Left lung (tissue), 10 donors: ENCODE data around the gene DEGS1. TPM values are rescaled to one million over a fixed set of nuclear protein-coding genes. Genes with fewer than 3 reads are reported as not detected.

Experiments used
- ATAC-seq: fragments of 200-7000 bp; cut with Tn5 transposase; one replicate; pipeline ENCODE4 v1.9.1; 2020; ENCODE audit warnings: moderate library complexity
- DNase-seq, 4 donors: peaks; one replicate each; pipeline ENCODE4 v3.0.0-alpha.2; 2013 to 2020
- H3K27ac ChIP-seq, 2 donors: fragments of 200-600 bp; sonication (generic) in 1 of 2; one replicate each; pipeline versions ENCODE4 v1.5.0 to v1.8.0; 2020 to 2021
- H3K27me3 ChIP-seq, 2 donors: fragments of 200-600 bp; sonication (generic) in 1 of 2; one replicate each; pipeline versions ENCODE4 v1.5.0 to v1.8.0; 2020 to 2021
- H3K36me3 ChIP-seq, 2 donors: fragments of 200-600 bp; sonication (generic) in 1 of 2; one replicate each; pipeline versions ENCODE4 v1.5.0 to v1.8.0; 2020 to 2021
- H3K4me1 ChIP-seq, 2 donors: fragments of 200-600 bp; one replicate each; pipeline ENCODE4 v1.8.0; 2021
- H3K4me3 ChIP-seq, 2 donors: fragments of 200-600 bp; sonication (generic) in 1 of 2; one replicate each; pipeline versions ENCODE4 v1.5.0 to v1.8.0; 2020 to 2021; ENCODE audit warnings: mild to moderate bottlenecking in 1 of 2
- H3K9me3 ChIP-seq, 2 donors: fragments of 200-600 bp; sonication (generic) in 1 of 2; one replicate each; pipeline versions ENCODE4 v1.5.0 to v1.8.0; 2020 to 2021
- intact Hi-C, 2 donors: fragments of 100-400 bp; cut with DNase I; formaldehyde crosslinking; loops; one replicate each; pipeline versions ENCODE4 v1.11.2 to v1.14.2; 2022
- polyA plus RNA-seq, 6 donors: library from polyadenylated mRNA; unstranded; fragments of 120-200 nt; gene quantifications; one replicate each; pipeline ENCODE4 v1.2.1, GENCODE V29; 2013; ENCODE audit not compliant: insufficient read length in 6 of 6
- total RNA-seq, 2 donors: library from RNA; stranded (reverse); fragmentation: NEBNext Ultra II Directional; extraction: Animal tissue kit (Norgen Biotek cat#: 25700); gene quantifications; one replicate each; pipeline ENCODE4 v1.2.1, GENCODE V29; 2021
- TF ChIP-seq, protein P1 (sequence below), 2 donors: fragments of 200-600 bp; sonication (generic) in 1 of 2; IDR thresholded peaks; one replicate each; pipeline versions ENCODE4 v1.5.0 to v1.8.0; 2021; ENCODE audit warnings: antibody characterized with exemption in 2 of 2
- donor health status: DM: no; HTN: yes; CAD: no.
- donor health status: DM: no; HTN: no; CAD: no.

DEGS1 gene
- total and polyA plus RNA-seq, 8 donors = 51.2 to 92.2 (median 60.8) TPM

DNA sequence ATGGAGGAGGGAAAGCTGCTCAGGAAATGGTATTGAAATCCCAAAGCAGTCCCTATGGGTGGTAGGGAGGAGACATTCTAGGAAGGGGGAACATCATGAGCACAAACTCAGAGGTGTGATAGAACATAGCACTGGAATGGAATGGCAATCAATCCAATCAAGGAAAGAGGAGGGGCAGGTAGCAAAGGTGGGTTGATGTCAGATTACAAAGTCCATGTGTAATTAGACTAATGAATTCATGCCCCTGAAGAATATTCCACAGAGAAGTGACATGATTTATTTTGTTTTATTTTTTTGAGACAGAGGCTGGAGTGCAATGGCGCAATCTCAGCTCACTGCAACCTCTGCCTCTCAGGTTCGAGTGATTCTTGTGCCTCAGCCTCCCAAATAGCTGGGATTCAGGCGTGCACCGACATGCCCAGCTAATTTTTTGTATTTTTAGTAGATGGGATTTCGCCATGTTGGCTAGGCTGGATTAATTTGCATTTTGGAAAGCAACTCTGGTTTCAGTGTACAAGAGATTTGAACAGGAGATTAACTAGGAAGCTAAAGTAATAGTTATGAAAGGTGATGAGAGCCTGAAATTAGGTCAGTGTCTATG lies 36.1 kb downstream of the DEGS1 start:
- H3K27ac ChIP-seq = no peak overlapping the region
- no peak overlapping the region for H3K4me3 ChIP-seq
- TF ChIP-seq, protein P1, sequence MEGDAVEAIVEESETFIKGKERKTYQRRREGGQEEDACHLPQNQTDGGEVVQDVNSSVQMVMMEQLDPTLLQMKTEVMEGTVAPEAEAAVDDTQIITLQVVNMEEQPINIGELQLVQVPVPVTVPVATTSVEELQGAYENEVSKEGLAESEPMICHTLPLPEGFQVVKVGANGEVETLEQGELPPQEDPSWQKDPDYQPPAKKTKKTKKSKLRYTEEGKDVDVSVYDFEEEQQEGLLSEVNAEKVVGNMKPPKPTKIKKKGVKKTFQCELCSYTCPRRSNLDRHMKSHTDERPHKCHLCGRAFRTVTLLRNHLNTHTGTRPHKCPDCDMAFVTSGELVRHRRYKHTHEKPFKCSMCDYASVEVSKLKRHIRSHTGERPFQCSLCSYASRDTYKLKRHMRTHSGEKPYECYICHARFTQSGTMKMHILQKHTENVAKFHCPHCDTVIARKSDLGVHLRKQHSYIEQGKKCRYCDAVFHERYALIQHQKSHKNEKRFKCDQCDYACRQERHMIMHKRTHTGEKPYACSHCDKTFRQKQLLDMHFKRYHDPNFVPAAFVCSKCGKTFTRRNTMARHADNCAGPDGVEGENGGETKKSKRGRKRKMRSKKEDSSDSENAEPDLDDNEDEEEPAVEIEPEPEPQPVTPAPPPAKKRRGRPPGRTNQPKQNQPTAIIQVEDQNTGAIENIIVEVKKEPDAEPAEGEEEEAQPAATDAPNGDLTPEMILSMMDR (IDR thresholded peaks at IDR 0.05) = no peak
- H3K9me3 ChIP-seq = no peaks in the 10 kb centered on the region
- intact Hi-C loops = no loop called here
- no peak for ATAC-seq
- peaks cover 6 to 14% of the 10 kb centered on the region in 2 donors for H3K4me1 ChIP-seq
- DNase-seq = no peak
- no peaks in the 10 kb centered on the region for H3K36me3 ChIP-seq
- H3K27me3 ChIP-seq = no peaks in the 10 kb centered on the region

- TF ChIP-seq, protein P1 (IDR thresholded peaks at IDR 0.05) = no peak
- Histone ChIP-seq H3K9me3 (no peaks in the 10 kb centered on the region), H3K27me3 (no peaks in the 10 kb centered on the region), H3K4me3 (no peak overlapping the region), H3K36me3 (no peaks in the 10 kb centered on the region), H3K4me1 (peaks cover 6 to 17% of the 10 kb centered on the region in 2 donors), H3K27ac (no peak overlapping the region)
- intact Hi-C loops = no loop called here
- ATAC-seq (peak; percentile 39), DNase-seq (no peak)
Measured at GRCh38 chr1:224219612-224220059, 36.6 kb downstream of the DEGS1 start.

GRCh38 chr1:224223819-224224714 lies 41.0 kb downstream of the DEGS1 start:
- peak; percentile 41 for ATAC-seq

GRCh38 chr1:224226849-224227502 lies 43.9 kb downstream of the DEGS1 start:
- no peaks in the 10 kb centered on the region for H3K9me3 ChIP-seq
- TF ChIP-seq, protein P1 (IDR thresholded peaks at IDR 0.05) = no peak
- peaks cover 0 to 58% of the 10 kb centered on the region in 2 donors for H3K36me3 ChIP-seq
- H3K27ac ChIP-seq = no peak overlapping the region
- peaks cover 6 to 9% of the 10 kb centered on the region in 2 donors for H3K4me1 ChIP-seq
- DNase-seq = no peak
- ATAC-seq = no peak
- no peaks in the 10 kb centered on the region for H3K27me3 ChIP-seq
- intact Hi-C loops = no loop called here
- H3K4me3 ChIP-seq = no peak overlapping the region

More at GRCh38 chr1:224223819-224224714, 41.0 kb downstream of the DEGS1 start:
- Histone ChIP-seq H3K4me1 (peaks cover 6 to 9% of the 10 kb centered on the region in 2 donors), H3K4me3 (no peak overlapping the region), H3K9me3 (no peaks in the 10 kb centered on the region), H3K36me3 (peaks cover 0 to 29% of the 10 kb centered on the region in 2 donors), H3K27ac (no peak overlapping the region), H3K27me3 (no peaks in the 10 kb centered on the region)
- DNase-seq = no peak
- TF ChIP-seq, protein P1 (IDR thresholded peaks at IDR 0.05) = no peak
- intact Hi-C loops = no loop called here

DNA sequence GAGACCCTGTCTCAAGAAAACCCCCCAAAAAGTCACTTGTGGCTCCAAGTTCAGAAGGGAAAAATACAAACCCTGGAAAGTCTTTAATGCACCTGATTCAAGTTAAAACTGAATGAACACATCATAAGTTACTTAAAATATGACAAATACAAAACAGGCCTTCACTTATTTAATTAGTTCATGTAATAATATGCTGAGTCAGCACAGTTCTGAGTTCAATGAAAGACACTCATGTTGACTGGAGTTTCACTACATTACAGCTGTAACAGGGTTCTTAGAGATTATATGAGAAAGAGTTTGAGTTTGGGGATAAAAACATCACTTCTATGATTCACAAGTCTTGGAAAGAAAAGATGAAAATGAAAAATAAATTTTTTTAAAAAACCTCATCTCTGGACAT lies 51.0 kb downstream of the DEGS1 start:
- Histone ChIP-seq H3K36me3 (peaks cover 0 to 64% of the 10 kb centered on the region in 2 donors), H3K27me3 (no peaks in the 10 kb centered on the region), H3K9me3 (no peaks in the 10 kb centered on the region), H3K4me3 (no peak overlapping the region), H3K4me1 (peaks cover 0 to 9% of the 10 kb centered on the region in 2 donors), H3K27ac (no peak overlapping the region)
- TF ChIP-seq, protein P1 (IDR thresholded peaks at IDR 0.05) = no peak
- intact Hi-C loops = no loop called here
- DNase-seq (no peak), ATAC-seq (no peak)
